HG03196 (cell line): ENCODE results near the gene RIMBP2.

ENCODE experiments used
- ATAC-seq: cut with Tn5 transposase; IDR thresholded peaks from one replicate; pipeline ENCODE4 v1.9.1; 2021; ENCODE audit not compliant: unreplicated experiment

The RIMBP2 gene

GRCh38 chr12:130434560-130434959 is 281.5 kb downstream of the RIMBP2 start:
- no peak for ATAC-seq

GRCh38 chr12:130433834-130434233 is 282.3 kb downstream of the RIMBP2 start:
- ATAC-seq = no peak

- no peak for ATAC-seq
Measured at GRCh38 chr12:130433411-130433810, 282.7 kb downstream of the RIMBP2 start.

- ATAC-seq = no peak
Measured at GRCh38 chr12:130431176-130431575, 284.9 kb downstream of the RIMBP2 start.

GRCh38 chr12:130429656-130430505 is 286.2 kb downstream of the RIMBP2 start:
- ATAC-seq = no peak

- ATAC-seq = no peak
Measured at GRCh38 chr12:130428116-130428515, 288.0 kb downstream of the RIMBP2 start.

GRCh38 chr12:130427381-130427887 is 288.7 kb downstream of the RIMBP2 start:
- ATAC-seq = no peak

- no peak for ATAC-seq
Measured at GRCh38 chr12:130425698-130426245, 290.3 kb downstream of the RIMBP2 start.

GRCh38 chr12:130424858-130425697 is 291.0 kb downstream of the RIMBP2 start:
- ATAC-seq = no peak

GRCh38 chr12:130423991-130424857 is 291.9 kb downstream of the RIMBP2 start:
- ATAC-seq = no peak

GRCh38 chr12:130423136-130423535 is 293.0 kb downstream of the RIMBP2 start:
- ATAC-seq = no peak

- no peak for ATAC-seq
Measured at GRCh38 chr12:130422676-130423075, 293.4 kb downstream of the RIMBP2 start.

- ATAC-seq = no peak
Measured at GRCh38 chr12:130421896-130422295, 294.2 kb downstream of the RIMBP2 start.

GRCh38 chr12:130420071-130420470 is 296.0 kb downstream of the RIMBP2 start:
- ATAC-seq = no peak

GRCh38 chr12:130419116-130419515 is 297.0 kb downstream of the RIMBP2 start:
- no peak for ATAC-seq

- ATAC-seq = no peak
Measured at GRCh38 chr12:130418251-130418650, 297.8 kb downstream of the RIMBP2 start.

GRCh38 chr12:130414381-130414780 is 301.7 kb downstream of the RIMBP2 start:
- ATAC-seq = no peak

- ATAC-seq = no peak
Measured at GRCh38 chr12:130413909-130414308, 302.2 kb downstream of the RIMBP2 start.

- no peak for ATAC-seq
Measured at GRCh38 chr12:130412384-130412783, 303.7 kb downstream of the RIMBP2 start.

GRCh38 chr12:130405332-130405731 is 310.8 kb downstream of the RIMBP2 start:
- no peak for ATAC-seq

- ATAC-seq = no peak
Measured at GRCh38 chr12:130401703-130402102, 314.4 kb downstream of the RIMBP2 start.
